ENCODE data around the gene HSBP1L1. TPM values are rescaled to one million over a fixed set of nuclear protein-coding genes. Genes with fewer than 3 reads are reported as not detected.

HSBP1L1 gene
- total and polyA plus RNA-seq, 2 of the 13 experiments (the other 11 are each of a cell fraction or from before 2014, with no cell fraction given), result 22.6 to 45.1 TPM

- WGBS (ENCODE audit: low lambda C conversion rate), result 94% methylated on average over 7 of the region's 20 CpGs
- in situ Hi-C loops (cut with HindIII; ENCODE audit: extremely low pct_ligation_motif_present, low pct_unique_long_range_greater_than_20kb), result no loop called here
- POLR2A ChIA-PET, result no interaction called here
- peaks cover 28% of the 10 kb centered on the region; the same call in 1 of the 2 replicates for H4K20me1 ChIP-seq (ENCODE audit: insufficient read depth, low read length)
- ATAC-seq (no peak; the same call in 1 of the 3 replicates), DNase-seq (ENCODE audit: low spot score) (no peak), FAIRE-seq (no peak)
- H3K36me3 ChIP-seq (replicated peaks in 1 of 2; ENCODE audit: control insufficient read depth in 1 of 2, insufficient read depth in 2 of 2, low read length in 2 of 2), result peaks cover 10 to 43% of the 10 kb centered on the region in 2 experiments; a peak in 4 of 5 replicates
- no TSS peak for BruUV-seq (replicated peaks)
- no peak overlapping the region for H2AFZ ChIP-seq (ENCODE audit: low read length)
- H3K9me3 ChIP-seq (ENCODE audit: low read length), result no peaks in the 10 kb centered on the region
- no peak overlapping the region for H3K27ac ChIP-seq (ENCODE audit: extremely low read length, insufficient read depth, low read length)
- H3K4me1 ChIP-seq (ENCODE audit: insufficient read depth, low read length), result no peaks in the 10 kb centered on the region
- H3K9ac ChIP-seq (ENCODE audit: insufficient read depth, low read depth, low read length), result no peak overlapping the region
- intact Hi-C loops (cut with micrococcal nuclease; ENCODE audit: unreplicated experiment), result no loop called here
- CTCF ChIA-PET (ENCODE audit: low intra/inter-chr PET ratio, low total read pairs), result no interaction called here
- no peaks in the 10 kb centered on the region for H3K27me3 ChIP-seq (ENCODE audit: control insufficient read depth in 1 of 2, insufficient read depth in 2 of 2, low read length in 2 of 2)
- H3K79me2 ChIP-seq (ENCODE audit: insufficient read depth, low read length), result peaks cover 13% of the 10 kb centered on the region
- no peak overlapping the region for H3K4me3 ChIP-seq (replicated peaks in 1 of 3; ENCODE audit: insufficient read depth in 1 of 3, low read depth in 2 of 3, low read length in 3 of 3)
- no peak overlapping the region for H3K4me2 ChIP-seq (ENCODE audit: low read depth, low read length)
- 0 out of 2 replicates have a peak, but pooled peaks have one; percentile 8 for TF ChIP-seq ZNF687 (CRISPR knock-in tag; IDR thresholded peaks at IDR 0.05)
- TF ChIP-seq SNAI1 (CRISPR knock-in tag; IDR thresholded peaks at IDR 0.05; ENCODE audit: borderline replicate concordance), result no peak
- no peak for TF ChIP-seq ZNF576 (CRISPR knock-in tag; IDR thresholded peaks at IDR 0.05)
- TF ChIP-seq ZNF337 (CRISPR knock-in tag; IDR thresholded peaks at IDR 0.05; ENCODE audit: borderline replicate concordance, low read depth), result no peak
- TF ChIP-seq ARNT2 (CRISPR knock-in tag; IDR thresholded peaks at IDR 0.05; ENCODE audit: low read depth), result no peak
- TF ChIP-seq ZHX1 (CRISPR knock-in tag; IDR thresholded peaks at IDR 0.05; ENCODE audit: low read depth), result no peak
- no peak for TF ChIP-seq PRDM4 (CRISPR knock-in tag; IDR thresholded peaks at IDR 0.05; ENCODE audit: borderline replicate concordance)
- TF ChIP-seq ARNT (IDR thresholded peaks at IDR 0.05), result no peak
- TF ChIP-seq AGO2 (optimal IDR thresholded peaks at IDR 0.05; ENCODE audit: low read depth, low read length), result peak; percentile 22
- TF ChIP-seq IRF9 (CRISPR knock-in tag; IDR thresholded peaks at IDR 0.05; ENCODE audit: borderline replicate concordance), result no peak
Observed at GRCh38 chr18:79918615-79919011, 45.8 kb upstream of the HSBP1L1 start.

All from HepG2 (cell line).